GM19397 (cell line): ENCODE measurements around the gene TEAD4.

Source experiments
- ATAC-seq: cut with Tn5 transposase; IDR thresholded peaks from one replicate; pipeline ENCODE4 v1.9.1; 2021; ENCODE audit warnings: mild to moderate bottlenecking, moderate library complexity; ENCODE audit not compliant: unreplicated experiment

The TEAD4 gene

DNA sequence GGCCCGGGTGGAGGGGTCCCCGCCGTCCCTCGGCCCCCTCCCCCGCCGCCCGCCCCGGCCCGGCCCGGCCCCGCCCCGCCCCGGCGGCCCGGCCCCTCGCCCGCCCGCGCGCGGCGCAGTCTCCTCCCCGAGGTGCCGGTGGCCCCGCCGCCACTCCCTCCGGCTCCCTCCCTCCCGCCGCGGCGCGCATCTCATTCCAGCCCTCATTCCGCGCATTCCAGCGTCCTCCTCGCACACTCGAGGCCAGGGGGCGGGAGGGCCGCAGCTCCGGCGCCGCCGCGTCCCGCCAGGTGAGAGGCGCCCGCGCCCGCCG, at the start of gene TEAD4:
Gene TEAD4, plus strand, starts transcription at position 206 of the 313 bp plus-strand sequence.
- ATAC-seq, result no peak

DNA sequence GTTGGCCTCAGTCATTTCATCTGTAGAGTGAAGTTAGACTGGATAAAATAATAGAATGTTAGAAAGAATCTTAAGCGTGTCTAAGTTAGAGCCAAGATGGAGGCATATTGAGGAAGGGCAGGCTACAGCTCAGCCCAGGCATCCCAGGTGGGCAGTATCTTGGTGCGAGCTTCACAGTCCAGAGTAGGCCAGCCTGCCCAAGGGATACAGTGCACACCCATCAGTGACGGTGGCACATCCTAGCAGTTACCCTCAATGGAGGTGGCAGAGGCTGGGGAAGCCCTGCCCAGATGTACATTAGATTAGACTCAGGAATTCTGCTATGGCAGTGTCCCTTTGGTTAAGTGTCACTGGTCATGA, 47.0 kb upstream of the TEAD4 start:
- no peak for ATAC-seq

DNA sequence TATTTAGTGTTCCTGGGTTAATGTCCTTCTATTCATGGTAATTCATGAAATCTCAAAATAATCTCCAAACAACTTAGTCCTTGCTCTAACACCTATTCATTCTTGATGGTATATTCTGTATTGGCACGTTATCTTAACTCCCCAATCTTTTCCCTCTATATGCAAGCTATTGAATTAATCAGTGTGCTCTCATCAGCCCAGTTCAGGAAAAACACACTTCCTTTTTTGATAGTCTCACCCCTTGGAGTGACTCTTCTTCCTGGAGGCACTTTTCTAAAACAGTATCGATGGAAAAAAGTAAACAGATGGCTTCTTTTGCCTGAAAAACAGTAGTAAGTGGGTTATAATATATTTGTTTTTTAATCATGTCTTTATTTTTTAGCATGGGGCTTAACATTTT, 39.9 kb upstream of the TEAD4 start:
- ATAC-seq, result no peak

- no peak for ATAC-seq
Measured at GRCh38 chr12:2922329-2922728, 36.9 kb upstream of the TEAD4 start.

DNA sequence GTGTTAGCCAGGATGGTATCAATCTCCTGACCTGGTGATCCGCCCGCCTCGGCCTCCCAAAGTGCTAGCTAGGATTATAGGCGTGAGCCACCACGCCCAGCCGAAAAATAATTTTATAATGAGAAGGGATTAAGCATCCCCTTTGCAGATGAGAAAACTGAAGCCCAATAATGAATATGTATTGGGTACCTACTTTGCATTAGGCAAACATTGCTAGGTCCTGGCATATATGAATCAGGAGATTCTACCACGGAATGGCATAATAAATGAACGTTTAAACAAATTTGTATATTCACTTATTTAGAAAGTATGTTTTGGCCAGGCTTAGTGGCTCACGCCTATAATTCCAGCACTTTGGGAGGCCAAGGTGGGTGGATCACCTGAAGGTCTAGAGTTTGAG, 36.1 kb upstream of the TEAD4 start:
- no peak for ATAC-seq

DNA sequence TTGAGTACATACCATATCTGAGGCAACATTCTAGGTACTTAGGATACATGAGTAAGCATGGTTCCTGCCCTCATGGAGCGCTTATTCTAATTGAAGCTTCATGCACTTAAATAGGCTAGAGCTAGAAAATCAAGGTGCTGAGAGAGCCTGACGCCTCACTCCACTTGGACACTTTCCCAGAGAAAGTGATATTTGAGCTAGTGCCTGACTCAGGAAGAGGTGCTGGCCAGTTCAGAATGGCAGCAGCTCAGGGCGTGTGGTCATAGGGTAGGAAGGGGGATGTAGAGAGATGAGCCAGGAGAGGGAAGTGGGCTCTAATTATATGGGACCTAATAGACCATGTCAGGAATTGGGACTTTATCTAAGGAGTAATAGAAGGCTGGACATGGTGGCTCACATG, 35.2 kb upstream of the TEAD4 start:
- ATAC-seq, result no peak

DNA sequence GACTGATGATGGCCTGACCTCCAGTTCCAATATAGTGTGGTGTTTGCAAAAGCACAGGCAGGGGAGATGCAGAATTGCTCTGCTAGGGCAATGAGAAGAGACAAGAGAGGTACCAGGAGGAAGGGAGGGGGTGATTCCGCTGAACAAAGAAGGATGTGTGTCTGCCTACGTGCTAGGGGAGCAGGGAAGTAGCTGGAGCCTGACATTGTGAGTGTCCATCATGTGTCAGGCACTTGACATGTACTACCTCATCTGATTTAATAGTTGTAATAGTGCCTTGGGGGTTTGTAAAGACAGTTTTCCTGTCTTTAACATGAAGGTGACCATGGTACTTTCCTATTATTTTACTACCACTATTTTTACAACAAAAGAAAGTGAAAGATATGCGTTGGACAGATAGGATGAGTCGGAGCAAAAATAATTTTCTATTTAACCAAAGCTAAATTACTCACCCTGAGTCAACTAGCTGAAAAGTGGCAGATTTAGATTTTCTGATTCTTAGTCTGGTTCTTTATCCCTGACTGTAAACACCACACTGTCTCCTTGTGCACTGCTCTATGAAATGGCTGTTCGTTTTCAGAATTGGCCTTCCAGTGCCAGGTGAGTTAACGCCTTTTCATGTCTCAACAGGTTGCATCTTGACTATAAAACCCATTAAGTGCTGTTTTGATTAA, 33.7 kb upstream of the TEAD4 start:
- no peak for ATAC-seq

DNA sequence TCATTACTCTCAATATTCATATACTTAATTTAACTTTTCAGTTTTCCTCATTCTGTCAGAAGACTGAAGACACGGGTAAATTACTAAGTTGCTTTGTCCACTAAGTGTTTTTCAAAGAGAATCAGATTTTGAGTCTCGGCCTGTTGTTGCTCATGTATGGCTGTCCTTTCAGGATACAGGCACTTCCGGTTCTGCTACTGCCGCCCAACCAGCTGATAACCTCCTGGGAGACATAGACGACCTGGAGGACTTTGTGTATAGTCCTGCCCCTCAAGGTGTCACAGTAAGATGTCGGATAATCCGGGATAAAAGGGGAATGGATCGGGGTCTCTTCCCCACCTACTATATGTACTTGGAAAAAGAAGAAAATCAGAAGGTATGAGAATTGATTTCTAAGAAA, 28.3 kb upstream of the TEAD4 start:
- no peak for ATAC-seq

DNA sequence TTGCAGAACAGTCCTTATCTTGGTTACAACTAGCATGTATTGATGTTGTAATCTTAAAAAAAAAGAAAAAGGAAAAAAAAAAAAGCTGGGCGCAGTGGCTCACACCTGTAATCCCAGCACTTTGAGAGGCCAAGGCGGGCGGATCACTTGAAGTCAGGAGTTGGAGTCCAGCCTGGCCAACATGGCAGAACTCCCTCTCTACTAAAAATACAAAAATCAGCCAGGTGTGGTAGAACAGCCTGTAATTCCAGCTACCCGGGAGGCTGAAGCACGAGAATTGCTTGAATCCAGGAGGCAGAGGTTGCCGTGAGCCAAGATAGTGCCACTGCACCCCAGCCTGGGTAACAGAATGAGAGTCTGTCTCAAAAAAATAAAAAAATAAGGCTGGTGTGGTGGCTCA, 25.6 kb upstream of the TEAD4 start:
- no peak for ATAC-seq

- ATAC-seq, result no peak
Measured at GRCh38 chr12:2934371-2934770, 24.8 kb upstream of the TEAD4 start.

DNA sequence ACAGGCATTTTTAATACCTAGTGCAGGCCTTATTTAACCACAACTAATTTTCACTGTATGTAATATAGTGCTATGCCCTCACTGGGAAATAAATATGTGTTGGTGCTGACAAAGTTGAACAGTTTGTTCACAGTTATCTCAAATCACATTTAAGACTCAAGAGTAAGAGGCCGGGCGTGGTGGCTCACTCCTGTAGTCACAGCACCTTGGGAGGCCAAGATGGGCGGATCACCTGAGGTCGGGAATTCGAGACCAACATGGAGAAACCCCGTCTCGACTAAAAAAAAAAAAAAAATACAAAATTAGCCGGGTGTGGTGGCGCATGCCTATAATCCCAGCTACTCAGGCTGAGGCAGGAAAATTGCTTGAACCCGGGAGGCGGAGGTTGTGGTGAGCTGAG, 22.9 kb upstream of the TEAD4 start:
- ATAC-seq, result no peak

- no peak for ATAC-seq
Measured at GRCh38 chr12:2937500-2937899, 21.7 kb upstream of the TEAD4 start.

DNA sequence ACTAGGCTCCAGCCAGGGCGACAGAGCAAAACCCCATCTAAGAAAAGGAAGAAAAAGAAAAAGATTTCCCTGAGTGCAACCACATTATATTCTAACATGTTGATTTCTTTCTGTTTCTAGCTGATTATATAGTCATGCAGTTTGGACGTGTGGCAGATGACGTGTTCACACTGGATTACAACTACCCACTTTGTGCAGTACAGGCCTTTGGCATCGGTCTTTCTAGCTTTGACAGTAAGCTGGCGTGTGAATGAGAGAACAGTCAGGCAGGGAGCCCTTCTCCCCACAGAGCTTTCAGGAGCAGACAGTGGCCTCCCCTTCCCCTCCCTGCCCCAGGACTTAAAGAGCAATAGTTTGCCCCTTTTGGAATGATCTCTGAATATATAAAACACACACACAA, 20.0 kb upstream of the TEAD4 start:
- no peak for ATAC-seq

GRCh38 chr12:2940564-2940963, 18.6 kb upstream of the TEAD4 start:
- no peak for ATAC-seq

DNA sequence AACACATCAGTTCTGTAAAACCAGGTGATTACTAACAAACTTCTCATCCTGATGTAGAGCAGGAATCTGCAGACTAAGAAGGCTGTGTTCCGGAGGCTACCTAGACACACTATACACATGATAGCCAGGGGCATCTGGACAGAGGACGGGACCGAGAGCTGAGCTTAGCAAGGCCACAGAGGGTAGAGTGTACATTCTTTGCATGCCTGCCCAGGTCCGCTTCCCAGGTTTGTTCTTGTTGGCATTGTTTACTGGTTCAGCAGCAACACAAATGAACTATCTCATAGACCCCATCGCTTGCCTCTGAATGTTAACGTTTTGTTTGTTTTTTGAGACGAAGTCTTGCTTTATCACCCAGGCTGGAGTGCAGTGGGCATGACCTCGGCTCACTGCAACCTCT, 17.7 kb upstream of the TEAD4 start:
- ATAC-seq, result no peak

- ATAC-seq, result no peak
Measured at GRCh38 chr12:2944401-2945047, 14.7 kb upstream of the TEAD4 start.

DNA sequence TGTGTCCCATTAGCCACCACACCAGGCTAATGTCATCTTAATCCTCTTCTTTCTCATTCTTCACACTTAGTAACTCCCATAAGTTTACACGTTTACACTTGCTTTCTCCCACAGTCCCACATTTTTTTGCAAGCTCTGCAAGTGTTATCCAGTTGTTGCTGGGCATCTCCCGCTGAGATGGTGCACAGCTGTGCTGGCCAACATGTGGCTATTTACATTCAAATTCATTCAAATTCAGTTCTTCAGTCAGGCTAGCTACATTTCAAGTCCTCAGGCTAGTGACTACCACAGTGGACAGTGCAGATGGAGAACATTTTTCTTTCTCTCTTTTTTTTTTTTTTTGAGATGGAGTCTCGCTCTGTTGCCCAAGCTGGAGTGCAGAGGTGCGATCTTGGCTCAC, 9.8 kb upstream of the TEAD4 start:
- ATAC-seq, result no peak

DNA sequence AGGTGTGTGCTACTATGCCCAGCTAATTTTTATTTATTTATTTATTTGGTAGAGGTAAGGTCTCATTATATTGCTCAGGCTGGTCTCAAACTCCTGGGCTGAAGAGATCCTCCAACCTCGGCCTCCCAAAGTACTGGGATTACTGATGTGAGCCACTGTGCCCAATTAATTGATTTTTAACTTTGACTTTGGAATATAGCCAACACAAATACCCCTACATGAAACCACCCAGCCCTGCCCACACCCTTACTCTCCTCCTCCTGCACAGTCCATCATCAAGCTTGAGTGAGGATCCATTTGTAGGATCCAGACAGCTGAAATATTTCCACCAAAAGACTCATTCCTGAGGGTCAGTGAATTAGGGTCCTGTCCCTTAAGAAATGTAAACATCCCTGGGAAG, 3.3 kb upstream of the TEAD4 start:
- no peak for ATAC-seq

GRCh38 chr12:2957816-2958431, 1.3 kb upstream of the TEAD4 start:
- ATAC-seq, result no peak

GRCh38 chr12:2958432-2959191, 585 bp upstream of the TEAD4 start:
- ATAC-seq, result no peak

- ATAC-seq, result no peak
Measured at GRCh38 chr12:2959505-2960389, 550 bp downstream of the TEAD4 start.
